H1 (cell line): ENCODE results near the gene ZNF536.

Source experiments
- CTBP2 ChIP-seq: IDR thresholded peaks from 2 replicates; pipeline ENCODE4 v1.7.0; 2011; ENCODE audit warnings: borderline replicate concordance, mild to moderate bottlenecking, moderate library complexity, mixed read lengths, low read length; ENCODE audit not compliant: insufficient read depth, insufficient read length
- EGR1 ChIP-seq: IDR thresholded peaks from 2 replicates; pipeline ENCODE4 v1.6.1; 2011; ENCODE audit warnings: low read depth, low read length, borderline replicate concordance
- EP300 ChIP-seq, 2 experiments: IDR thresholded peaks; 1 replicate in 1 of 2; 2 replicates in 1 of 2; pipeline ENCODE4 v1.6.1; 2011 to 2012; ENCODE audit warnings: low read depth in 2 of 2, low read length in 2 of 2, mild to moderate bottlenecking in 2 of 2, borderline replicate concordance in 1 of 2, inconsistent platforms in 1 of 2, moderate library complexity in 1 of 2
- FOSL1 ChIP-seq: IDR thresholded peaks from 2 replicates; pipeline ENCODE4 v1.6.1; 2011; ENCODE audit warnings: mild to moderate bottlenecking, low read depth, low read length, moderate library complexity; ENCODE audit not compliant: insufficient read depth
- GTF2F1 ChIP-seq: IDR thresholded peaks from 2 replicates; pipeline ENCODE4 v1.6.1; 2012; ENCODE audit warnings: low read depth, low read length, improper control_type of control experiment, borderline replicate concordance
- POLR2A ChIP-seq, 2 experiments: IDR thresholded peaks; 1 replicate in 1 of 2; 2 replicates in 1 of 2; pipeline ENCODE4 v1.6.1; 2011; ENCODE audit warnings: low read depth in 2 of 2, low read length in 2 of 2, mild to moderate bottlenecking in 2 of 2; ENCODE audit errors: control extremely low read depth in 1 of 2
- POLR2AphosphoS5 ChIP-seq: IDR thresholded peaks from 2 replicates; pipeline ENCODE4 v1.6.1; 2011; ENCODE audit warnings: low read depth, low read length
- SUZ12 ChIP-seq: fragments of 200-600 bp; sonication (generic); IDR thresholded peaks from 2 replicates; pipeline ENCODE4 v1.6.1; 2012; ENCODE audit warnings: mild to moderate bottlenecking, inconsistent platforms, low read length, moderate library complexity, mixed read lengths
- TAF1 ChIP-seq: IDR thresholded peaks from 2 replicates; pipeline ENCODE4 v1.6.1; 2011; ENCODE audit warnings: mild to moderate bottlenecking, low read depth, low read length
- TF ChIP-seq, protein P1 (sequence below), 3 experiments: IDR thresholded peaks; 1 replicate in 2 of 3; 2 replicates in 1 of 3; pipeline versions ENCODE4 v1.5.1 to v1.6.1; 2011; ENCODE audit warnings: low read length in 3 of 3, mild to moderate bottlenecking in 3 of 3, inconsistent platforms in 2 of 3, low read depth in 1 of 3, moderate library complexity in 1 of 3; ENCODE audit not compliant: insufficient read depth in 1 of 3; ENCODE audit errors: control extremely low read depth in 1 of 3
- TF ChIP-seq, protein P2 (sequence below): IDR thresholded peaks from 2 replicates; pipeline ENCODE4 v1.6.1; 2012; ENCODE audit warnings: inconsistent platforms
- TF ChIP-seq, protein P3 (sequence below): IDR thresholded peaks from 2 replicates; pipeline ENCODE4 v1.6.1; 2012; ENCODE audit warnings: low read length, inconsistent platforms

GRCh38 chr19:30443531-30444252 lies 71.5 kb downstream of the ZNF536 start:
- TF ChIP-seq POLR2A (IDR thresholded peaks at IDR 0.05; ENCODE audit: control extremely low read depth in 1 of 2, low read depth in 2 of 2, low read length in 2 of 2) (no peak), GTF2F1 (no peak), EP300 (IDR thresholded peaks at IDR 0.05; ENCODE audit: borderline replicate concordance in 1 of 2, low read depth in 2 of 2, low read length in 2 of 2) (no peak), CTBP2 (no peak), FOSL1 (no peak), EGR1 (no peak), POLR2AphosphoS5 (no peak), SUZ12 (no peak), TAF1 (no peak)
- TF ChIP-seq, protein P1, sequence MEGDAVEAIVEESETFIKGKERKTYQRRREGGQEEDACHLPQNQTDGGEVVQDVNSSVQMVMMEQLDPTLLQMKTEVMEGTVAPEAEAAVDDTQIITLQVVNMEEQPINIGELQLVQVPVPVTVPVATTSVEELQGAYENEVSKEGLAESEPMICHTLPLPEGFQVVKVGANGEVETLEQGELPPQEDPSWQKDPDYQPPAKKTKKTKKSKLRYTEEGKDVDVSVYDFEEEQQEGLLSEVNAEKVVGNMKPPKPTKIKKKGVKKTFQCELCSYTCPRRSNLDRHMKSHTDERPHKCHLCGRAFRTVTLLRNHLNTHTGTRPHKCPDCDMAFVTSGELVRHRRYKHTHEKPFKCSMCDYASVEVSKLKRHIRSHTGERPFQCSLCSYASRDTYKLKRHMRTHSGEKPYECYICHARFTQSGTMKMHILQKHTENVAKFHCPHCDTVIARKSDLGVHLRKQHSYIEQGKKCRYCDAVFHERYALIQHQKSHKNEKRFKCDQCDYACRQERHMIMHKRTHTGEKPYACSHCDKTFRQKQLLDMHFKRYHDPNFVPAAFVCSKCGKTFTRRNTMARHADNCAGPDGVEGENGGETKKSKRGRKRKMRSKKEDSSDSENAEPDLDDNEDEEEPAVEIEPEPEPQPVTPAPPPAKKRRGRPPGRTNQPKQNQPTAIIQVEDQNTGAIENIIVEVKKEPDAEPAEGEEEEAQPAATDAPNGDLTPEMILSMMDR (IDR thresholded peaks at IDR 0.05; ENCODE audit: control extremely low read depth in 1 of 3, insufficient read depth in 1 of 3, low read depth in 1 of 3, low read length in 3 of 3) = no peak
- TF ChIP-seq, protein P2, sequence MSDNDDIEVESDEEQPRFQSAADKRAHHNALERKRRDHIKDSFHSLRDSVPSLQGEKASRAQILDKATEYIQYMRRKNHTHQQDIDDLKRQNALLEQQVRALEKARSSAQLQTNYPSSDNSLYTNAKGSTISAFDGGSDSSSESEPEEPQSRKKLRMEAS = no peak
- TF ChIP-seq, protein P3, sequence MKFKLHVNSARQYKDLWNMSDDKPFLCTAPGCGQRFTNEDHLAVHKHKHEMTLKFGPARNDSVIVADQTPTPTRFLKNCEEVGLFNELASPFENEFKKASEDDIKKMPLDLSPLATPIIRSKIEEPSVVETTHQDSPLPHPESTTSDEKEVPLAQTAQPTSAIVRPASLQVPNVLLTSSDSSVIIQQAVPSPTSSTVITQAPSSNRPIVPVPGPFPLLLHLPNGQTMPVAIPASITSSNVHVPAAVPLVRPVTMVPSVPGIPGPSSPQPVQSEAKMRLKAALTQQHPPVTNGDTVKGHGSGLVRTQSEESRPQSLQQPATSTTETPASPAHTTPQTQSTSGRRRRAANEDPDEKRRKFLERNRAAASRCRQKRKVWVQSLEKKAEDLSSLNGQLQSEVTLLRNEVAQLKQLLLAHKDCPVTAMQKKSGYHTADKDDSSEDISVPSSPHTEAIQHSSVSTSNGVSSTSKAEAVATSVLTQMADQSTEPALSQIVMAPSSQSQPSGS = no peak
